COR-L47 (cell line): ENCODE measurements around the gene FKBP2.

ENCODE experiments used
- DNase-seq: peaks from one replicate; lab custom pipeline; 2025; lab: John Stamatoyannopoulos, UW

Gene FKBP2

DNA sequence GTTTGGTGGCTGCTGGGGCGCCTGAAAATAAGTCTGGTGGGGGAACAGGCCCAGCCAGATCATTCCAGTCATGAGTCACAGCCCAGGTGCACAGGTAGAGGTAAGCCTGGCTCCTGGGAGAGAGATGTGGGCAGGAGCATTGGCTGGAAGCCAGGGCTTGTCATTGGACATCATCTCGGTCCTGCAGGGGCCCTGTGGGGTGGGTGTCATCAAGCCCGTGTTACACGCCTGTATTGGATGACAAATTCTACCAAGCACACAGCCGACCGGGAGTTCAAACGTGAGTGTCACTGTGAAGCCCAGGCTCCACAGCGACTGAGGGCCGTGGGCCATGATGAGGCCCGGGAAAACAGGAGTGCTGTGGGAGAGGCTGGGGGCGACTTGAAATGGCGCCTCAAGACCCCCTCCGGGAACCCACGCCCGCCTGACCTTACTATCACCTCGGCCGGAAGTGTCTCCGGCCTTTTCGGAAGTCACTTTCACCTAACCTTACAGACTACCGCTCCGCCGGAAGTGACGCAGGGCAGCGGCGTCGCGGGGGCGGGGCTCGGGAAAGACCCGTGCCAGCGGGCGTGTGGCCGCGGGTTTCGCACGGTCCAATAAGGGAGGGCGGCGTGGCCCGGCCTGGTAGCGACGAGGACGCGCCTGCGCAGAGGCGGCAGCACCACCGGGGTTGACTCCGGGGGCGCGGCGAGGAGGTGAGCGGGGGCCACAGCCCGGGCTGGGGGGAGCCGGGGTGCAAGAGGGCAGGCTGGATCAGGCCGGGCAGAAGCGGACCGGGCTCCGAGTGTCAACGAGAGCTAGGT lies at the start of gene FKBP2:
TSS of gene FKBP2 (plus strand) at position 661 of the 806 bp plus-strand sequence. CDS start 1,293 bp downstream, outside the sequence.
- peak; percentile 97 for DNase-seq

DNA sequence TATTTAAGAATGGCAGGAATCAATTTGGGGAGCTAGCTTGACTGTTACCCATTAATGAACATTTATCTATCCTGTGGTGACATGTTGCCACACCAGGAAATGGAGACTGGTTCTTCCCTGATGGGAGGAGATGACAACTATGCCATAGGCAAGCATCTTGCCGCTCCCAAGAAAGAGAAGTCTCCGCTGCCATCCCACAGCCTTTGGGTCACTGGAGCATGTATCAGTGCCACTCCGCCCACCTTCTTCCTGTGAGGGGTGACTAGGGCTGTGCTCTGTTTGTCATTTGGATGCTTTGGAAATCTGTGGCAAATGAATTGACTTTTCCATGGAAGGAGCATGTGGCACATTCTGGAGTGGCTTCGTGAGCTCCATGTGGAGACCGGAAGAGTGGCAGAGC lies 48.5 kb upstream of the FKBP2 start:
- no peak for DNase-seq

DNA sequence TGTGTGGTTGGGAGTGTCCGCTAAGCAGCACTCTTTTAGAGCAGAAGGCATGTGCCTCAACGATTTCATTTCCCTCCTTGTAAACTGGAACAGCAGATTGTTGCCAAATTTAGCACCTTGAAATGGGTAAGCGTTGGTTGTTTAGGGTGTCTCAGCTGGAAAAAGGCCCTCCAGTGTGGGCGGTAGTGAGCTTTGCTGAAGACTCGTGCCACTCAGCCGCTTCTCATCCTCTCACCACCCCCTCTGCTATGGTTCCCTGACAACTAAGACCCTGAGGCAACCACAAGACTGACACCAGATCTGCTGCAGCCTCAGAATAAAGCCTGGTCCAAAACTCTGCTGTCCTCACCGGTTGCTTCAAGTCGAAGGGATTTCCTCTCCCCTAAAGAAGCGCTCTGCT lies 44.3 kb upstream of the FKBP2 start:
- DNase-seq, result no peak

DNA sequence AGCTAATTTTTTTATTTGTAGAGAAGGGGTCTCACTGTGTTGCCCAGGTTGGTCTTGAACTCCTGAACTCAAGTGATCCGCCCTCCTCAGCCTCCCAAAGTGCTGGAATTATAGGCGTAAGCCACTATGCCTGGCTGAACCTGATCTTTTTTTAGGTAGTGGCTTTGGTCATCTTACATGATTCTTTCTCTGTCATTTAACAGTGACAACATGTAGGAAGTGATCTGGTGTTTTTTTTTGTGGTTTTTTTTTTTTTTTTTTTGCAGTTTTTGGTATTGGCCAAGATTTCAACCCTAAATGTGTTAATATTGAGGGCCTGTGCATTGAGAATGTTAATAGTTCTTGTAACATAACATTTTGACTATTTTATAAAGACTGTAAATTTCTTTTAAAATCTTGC lies 42.4 kb upstream of the FKBP2 start:
- no peak for DNase-seq

DNA sequence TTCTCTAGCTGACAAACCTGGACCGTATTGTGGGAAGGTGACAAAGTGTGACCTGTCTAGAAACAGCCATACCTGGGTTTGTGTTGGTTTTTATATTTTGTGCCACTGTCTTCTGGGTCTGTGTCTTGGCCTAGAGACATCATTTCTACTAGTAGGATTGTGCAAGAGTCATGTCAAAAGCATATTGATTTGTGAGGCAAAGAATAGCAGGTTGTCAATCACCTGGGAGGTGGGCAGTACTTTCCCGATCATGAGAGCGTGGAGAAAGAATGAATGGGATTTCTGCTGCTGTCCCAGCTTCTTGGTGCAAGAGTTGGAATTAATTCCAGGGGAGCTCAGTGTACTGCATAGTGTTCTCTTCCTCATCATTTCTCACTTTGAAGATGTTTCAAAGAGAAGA lies 39.4 kb upstream of the FKBP2 start:
- DNase-seq, result no peak

DNA sequence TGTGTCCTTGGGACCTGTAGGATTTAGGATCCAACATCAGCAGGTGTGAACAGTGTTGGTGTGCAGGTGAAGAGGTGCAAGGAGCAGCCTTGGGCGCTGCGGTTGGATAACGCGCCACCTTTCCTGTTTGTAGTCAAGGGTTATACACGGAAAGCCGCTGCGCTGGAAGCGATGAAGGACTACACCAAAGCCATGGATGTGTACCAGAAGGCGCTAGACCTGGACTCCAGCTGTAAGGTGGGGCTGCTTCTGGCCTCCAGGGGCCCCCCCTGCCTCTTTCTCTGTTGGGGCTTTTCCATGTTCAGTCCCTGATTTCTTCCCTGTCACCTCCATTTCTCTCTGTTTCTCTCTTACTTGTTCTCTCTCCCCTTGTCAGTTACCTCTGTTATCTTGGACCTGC lies 37.9 kb upstream of the FKBP2 start:
- no peak for DNase-seq

DNA sequence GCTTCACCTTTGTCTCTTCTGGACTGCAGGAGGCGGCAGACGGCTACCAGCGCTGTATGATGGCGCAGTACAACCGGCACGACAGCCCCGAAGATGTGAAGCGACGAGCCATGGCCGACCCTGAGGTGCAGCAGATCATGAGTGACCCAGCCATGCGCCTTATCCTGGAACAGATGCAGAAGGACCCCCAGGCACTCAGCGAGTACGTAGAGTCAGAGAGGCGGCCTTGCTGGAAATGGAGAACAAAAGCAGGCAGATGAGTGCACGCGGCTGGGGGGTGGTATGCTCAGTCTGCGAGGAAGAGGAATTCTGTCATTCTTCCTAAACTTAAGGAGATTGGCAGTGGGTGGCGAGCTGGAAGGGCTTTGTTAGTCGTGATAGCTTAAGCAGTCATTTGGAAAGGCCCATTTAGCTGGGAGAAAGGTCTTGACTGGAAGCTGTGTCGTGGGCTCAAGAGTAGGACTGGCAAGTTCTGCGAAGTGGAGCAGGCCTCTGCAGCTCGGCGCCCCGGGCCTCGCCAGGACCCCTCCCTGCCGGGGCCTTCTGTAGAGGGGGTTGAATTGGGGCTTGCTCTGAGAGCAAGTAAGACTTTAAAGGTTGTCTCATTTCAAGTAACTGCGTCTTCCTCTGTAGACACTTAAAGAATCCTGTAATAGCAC lies 37.3 kb upstream of the FKBP2 start:
- DNase-seq, result no peak

DNA sequence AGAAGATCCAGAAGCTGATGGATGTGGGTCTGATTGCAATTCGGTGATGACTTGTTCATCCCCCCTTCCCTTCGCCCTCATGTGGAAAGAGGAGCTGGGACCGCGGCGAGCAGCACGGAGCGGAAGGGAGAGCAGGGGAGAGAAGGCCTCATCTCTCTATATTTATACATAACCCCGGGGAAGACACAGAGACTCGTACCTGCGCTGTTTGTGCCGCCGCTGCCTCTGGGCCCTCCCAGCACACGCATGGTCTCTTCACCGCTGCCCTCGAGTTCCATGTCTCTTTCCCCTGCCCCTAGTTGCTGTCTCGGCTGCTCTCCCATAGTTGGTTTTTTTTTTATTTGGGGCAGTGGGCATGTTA lies 36.8 kb upstream of the FKBP2 start:
- no peak for DNase-seq

DNA sequence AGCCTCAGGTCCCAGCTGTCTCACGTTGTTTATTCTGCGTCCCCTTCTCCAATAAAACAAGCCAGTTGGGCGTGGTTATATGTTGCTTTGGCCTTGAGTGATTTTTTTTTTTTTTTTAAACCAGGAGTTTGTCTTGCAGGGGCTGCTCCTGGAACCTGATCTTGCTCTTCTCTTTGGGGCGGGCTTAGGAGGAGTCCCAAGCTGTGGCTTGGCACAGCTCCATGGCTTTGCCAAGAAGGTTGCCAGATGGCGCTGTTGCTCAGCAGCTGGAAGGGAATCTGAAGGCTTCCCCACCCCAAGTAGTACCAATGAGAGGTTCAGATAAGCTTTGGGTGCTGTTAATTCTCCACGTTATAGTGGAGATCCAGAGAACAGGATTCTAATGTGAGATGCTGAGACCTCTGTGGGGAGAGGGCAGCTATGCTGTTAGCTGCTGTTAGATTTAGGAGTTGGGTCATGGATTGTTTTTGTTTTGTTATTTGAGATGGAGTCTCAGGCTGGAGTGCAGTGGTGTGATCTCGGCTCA lies 36.4 kb upstream of the FKBP2 start:
- DNase-seq, result peak; percentile 89

DNA sequence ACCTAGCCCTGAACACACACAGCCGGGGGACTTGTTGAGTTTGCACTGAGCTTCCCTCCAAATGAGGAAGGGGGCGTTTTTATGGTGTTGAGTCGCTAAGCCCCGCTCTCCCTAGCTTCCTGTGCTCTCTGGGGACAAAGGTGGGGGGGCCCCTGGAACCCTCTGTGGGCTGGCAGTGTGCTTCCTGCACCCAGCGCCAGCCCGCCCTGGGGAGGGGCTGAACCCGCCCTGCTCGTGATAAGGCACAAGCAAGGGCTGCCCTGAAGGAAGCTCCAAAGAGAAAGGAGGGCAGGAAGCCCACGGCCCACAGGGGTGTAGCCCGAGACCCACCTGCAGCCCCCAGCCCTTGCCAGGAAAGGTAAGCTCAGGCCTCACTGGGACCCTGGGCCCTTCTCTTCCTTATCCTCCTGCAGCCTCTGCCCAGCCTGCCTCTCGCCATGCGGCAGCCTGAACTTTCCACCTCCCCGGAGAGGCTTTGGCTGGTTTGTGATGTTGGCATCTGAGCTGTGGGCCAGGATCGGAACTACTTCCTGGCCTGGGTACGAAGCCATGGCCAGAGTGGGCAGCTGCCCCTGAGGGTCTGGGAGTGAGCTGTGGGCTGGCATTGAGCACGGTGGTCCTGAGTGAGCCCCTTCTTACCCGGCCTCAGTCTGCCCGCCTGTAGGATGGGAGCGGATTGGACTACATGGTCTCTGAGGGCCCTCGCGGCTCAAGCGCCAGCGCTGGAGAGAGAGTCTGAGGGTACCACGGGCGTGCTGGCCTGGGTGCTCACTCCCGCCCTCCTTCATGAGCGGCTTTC lies 34.2 kb upstream of the FKBP2 start, which contains the start of gene FERMT3:
TSS of gene FERMT3 (plus strand) at position 265 of the 799 bp plus-strand sequence. CDS start 644 bp downstream, outside the sequence.
- DNase-seq, result no peak

DNA sequence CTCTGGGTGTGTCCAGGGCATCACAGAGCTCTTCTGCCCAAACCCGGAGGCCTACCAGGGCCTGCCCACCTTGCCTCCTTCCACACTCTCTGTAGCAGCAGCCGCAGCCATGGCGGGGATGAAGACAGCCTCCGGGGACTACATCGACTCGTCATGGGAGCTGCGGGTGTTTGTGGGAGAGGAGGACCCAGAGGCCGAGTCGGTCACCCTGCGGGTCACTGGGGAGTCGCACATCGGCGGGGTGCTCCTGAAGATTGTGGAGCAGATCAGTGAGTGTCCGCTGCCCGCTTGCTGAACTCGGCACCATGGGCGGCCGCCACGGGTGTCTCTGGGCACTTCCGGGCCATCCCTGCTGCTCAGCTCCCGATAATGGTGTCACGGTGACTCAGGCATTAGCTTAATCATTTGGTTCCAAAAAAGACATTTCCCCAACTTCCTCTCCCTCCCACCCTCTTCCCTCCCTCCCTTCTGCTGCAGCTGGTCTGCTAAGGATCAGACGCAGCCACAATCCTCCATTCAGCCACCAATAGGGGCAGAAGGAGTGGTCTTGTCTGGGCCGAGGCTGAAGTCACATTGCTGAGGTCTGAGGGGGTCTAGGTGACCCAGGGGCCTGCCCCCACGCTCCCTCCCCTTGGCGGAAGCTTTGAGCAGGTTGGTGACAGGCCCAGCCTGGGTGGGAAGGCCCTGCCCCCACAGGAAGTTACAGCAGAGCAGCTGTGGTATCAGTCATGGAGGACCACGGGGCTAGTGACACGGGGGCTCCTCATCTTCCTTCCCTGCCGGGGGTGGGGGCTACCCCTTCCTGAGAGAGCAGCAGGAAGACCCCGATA lies 33.4 kb upstream of the FKBP2 start:
- no peak for DNase-seq

DNA sequence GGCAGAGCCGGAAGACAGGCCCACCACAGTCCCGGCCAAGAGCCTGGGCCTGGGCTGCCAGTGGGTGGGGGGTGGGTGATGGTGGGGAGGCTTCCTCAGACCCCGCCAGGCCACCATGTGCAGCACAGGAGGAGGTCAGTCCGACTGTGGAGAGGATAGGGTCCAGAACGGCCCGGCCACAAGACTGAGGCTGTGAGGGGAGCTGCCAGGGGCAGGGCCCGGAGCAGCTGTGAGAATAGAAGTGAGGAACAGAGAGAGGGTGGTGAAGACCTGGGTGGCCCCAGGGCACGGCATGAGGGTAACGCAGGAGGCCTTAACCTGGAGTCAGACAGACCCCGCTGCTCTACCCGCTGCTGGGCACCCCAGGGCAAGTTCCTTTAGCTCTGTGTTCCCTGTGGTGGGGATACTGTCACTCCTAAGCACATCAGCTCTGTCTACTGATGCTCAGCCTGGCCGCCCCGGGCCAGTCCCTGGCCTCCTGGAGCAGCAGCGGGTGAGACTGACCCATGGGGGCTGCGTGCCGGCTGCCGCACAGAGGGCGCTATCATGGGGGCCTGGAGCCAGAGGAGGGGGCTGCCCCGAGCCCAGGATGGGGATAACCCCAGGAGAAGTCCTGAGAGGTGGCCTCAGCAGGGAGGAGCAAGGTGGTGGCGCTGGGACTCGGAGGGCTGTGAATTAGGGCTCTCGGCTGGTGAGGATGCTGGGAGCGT lies 32.7 kb upstream of the FKBP2 start:
- no peak for DNase-seq

DNA sequence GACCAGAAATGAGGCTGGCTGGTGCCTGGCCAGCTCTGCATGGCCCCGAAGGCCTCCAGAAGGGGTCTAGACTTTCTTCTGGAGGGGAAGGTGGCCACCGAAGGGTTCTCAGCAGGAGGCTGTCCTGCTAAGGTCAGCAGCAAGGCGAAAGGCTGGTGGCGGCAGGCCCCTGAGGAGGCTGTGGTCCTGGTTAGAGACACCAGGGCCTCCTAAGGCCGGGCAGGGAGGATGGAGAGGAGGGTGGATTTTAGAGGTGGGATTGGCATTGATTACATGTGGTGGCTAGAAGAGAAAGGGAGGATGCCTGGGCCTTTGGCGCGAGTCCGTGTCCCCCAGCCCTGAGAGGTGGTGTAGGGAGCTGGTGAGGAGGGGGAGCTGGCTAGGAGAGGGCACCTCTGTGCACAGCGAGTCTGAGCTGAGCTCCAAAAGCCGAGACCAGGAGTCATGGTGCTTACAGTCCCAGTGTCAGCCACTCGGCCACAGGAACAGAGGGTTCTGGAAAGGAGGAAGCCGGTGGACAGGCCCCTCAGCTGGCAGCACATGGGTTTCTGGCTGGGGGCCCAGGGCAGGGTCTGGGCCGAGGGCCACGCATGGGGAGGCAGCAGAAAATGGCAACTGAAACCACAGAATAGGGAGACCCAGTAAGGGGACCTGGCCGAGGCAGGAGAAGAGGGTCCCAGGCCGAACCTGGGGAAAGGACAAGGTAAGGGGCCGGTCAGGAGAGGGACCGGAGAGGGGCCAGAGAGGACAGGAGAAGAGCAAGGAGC lies 31.9 kb upstream of the FKBP2 start:
- DNase-seq, result no peak

DNA sequence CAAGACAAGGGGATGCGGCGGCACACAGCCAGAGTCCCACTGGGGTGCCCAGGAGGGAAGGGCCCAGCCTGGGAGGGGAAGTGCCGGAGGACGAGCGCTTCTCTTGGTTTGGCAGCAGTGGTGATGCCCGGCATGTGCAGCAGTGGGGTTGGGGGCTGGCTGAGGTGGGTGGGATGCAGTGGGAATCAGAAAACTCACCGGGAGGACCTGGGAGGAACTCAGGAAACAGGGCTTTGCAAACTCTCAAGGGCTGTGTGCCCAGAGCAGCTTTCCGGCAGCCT lies 31.4 kb upstream of the FKBP2 start:
- no peak for DNase-seq

DNA sequence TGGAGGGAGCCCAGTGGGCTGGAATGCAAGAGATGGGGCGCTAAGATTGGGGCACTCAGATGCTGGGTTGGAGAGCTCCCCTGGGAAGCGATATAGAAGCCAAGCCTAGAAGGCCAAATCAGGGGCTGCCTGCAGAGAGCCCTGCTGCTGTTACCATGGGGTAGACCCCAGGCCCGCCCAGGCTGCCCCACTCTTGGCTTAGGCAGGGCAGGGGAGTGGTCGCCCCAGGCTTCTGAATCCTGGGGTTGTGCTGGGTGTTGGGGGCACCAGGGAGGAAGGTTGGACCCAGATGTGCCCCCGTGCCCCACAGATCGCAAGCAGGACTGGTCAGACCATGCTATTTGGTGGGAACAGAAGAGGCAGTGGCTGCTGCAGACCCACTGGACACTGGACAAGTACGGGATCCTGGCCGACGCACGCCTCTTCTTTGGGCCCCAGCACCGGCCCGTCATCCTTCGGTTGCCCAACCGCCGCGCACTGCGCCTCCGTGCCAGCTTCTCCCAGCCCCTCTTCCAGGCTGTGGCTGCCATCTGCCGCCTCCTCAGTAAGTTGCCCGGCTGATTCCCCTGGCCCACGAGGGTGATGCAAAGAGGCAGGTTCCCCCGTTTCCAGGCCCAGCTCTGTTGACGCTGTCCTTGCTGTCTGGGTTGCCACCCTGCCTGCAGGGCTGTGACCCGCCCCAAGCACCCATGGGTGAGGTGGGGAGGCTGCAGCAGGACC lies 30.4 kb upstream of the FKBP2 start:
- no peak for DNase-seq

DNA sequence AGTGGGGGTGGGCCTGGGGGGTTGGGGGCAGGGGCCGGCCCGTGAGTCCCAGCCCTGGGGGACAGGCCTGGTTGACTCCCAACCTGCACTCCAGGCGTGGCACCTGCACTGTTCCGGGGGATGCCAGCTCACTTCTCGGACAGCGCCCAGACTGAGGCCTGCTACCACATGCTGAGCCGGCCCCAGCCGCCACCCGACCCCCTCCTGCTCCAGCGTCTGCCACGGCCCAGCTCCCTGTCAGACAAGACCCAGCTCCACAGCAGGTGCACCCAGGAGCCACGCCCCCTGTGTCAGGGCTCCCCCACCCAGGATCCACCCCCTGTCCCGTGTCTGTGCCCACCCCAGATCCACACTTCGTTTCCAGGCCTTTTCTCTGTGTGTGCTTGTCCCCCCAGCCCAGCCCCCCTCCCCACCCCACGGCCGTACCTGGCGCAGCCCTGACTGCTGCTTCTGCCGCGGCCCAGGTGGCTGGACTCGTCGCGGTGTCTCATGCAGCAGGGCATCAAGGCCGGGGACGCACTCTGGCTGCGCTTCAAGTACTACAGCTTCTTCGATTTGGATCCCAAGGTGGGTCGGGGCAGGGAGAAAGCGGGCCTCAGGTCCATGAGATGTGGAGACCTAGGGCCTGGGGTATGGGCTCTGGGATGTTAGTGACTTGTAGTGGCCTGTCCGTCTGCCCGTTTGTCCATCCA lies 29.6 kb upstream of the FKBP2 start:
- DNase-seq, result no peak

DNA sequence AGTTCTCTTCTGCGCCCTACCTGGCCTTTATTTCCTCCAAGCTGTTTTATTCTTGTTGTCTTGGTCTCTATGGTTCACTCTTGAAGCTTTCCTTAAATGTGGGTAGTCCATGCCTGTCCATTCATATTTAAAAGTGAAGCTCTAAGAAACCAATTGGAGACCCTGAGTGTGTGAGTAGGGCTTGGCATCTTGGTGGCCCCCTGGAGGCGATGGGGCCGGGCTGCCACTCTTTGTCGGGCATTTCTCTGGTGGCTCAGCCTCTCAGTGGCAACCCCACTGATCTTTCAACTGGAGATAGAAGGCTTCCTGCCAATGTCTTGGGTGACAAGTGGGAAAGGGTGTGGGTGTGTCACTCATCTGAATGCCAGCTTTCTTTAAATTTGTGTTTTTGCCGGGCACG lies 24.0 kb upstream of the FKBP2 start:
- no peak for DNase-seq

DNA sequence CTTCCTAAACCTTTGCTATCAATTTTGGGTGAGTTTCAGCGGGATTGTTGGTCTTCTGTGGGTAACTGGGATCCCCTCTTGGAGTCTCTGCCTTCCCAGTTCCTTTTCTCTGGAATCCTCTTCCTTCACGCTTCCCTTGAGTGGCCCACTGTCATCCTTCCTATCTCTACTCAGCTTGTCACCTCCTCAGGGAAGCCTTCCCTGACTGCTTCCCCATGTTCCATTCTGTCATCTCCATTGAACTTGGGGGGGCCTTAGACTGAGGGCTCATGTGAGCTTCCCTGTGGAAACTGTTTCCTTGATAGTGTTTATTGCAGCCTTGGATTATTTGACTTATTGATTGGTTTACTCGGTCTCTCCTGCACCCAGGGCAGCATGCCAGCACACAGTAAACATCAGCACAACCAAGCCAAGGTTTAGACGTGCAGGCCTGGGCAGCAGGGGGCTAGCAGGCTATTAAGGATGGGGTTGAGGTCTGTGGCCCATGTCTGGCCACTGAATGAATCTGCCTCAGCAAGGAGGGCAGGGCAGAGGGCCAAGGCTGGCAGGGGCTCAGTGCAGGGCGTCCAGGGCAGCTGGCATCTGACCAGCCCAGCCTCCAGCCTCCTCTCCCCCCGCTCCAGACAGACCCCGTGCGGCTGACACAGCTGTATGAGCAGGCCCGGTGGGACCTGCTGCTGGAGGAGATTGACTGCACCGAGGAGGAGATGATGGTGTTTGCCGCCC lies 22.1 kb upstream of the FKBP2 start:
- DNase-seq, result peak; percentile 32

DNA sequence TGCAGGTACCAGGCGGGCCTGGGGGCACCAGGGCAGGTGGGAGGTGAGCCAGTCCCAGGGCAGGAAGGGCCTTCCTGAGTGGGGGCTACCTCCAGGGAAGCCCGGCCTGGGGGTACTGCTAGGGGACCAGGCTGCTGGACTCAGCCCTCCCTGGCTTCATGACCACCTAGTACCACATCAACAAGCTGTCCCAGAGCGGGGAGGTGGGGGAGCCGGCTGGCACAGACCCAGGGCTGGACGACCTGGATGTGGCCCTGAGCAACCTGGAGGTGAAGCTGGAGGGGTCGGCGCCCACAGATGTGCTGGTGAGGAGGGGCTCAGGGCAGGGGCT lies 21.6 kb upstream of the FKBP2 start:
- DNase-seq, result no peak
